HCT116 (cell line): ENCODE results near the gene LRCH1. TPM values are rescaled to one million over a fixed set of nuclear protein-coding genes. Genes with fewer than 3 reads are reported as not detected.
"Not testable (repeated sequence)": the region's sequence is repeated elsewhere in the genome, so short reads cannot be mapped to it uniquely, and the experiment has no call there.

Experiments used
- ATAC-seq: fragments of 200-7000 bp; cut with Tn5 transposase; 2 replicates; pipeline ENCODE4 v1.9.1; 2020; ENCODE audit warnings: mild to moderate bottlenecking, moderate library complexity
- BruUV-seq: library from RNA; stranded (reverse); fragments of 400-500 nt; replicated peaks from 2 replicates; lab custom pipeline; 2021; lab: Mats Ljungman, UMichigan
- CTCF ChIA-PET: fragments of 300-600 bp; sonication (Branson Sonifier 250); formaldehyde crosslinking; loops from one replicate; lab custom pipeline; 2021; ENCODE audit warnings: antibody characterized with exemption; lab: Charles Lee
- POLR2A ChIA-PET: fragments of 300-600, 350-600 bp; sonication (Branson Sonifier 250); formaldehyde crosslinking; loops from one replicate; lab custom pipeline; 2021; ENCODE audit warnings: antibody characterized with exemption; lab: Charles Lee
- RAD21 ChIA-PET, 2 experiments: fragments of 300-600 bp; sonication (Branson Sonifier 250); formaldehyde crosslinking; loops; one replicate each; lab custom pipeline; 2023; ENCODE audit warnings: low total read pairs in 2 of 2; ENCODE audit not compliant: uncharacterized antibody in 2 of 2, unreplicated experiment in 2 of 2, low non-redundant PET in 1 of 2; lab: Charles Lee
- DNase-seq: peaks from one replicate; pipeline ENCODE4 v3.0.0-alpha.2; 2010; ENCODE audit warnings: low read depth, low spot score
- H2AFZ ChIP-seq: fragments of 200-600 bp; shearing (Covaris generic), sonication (generic); 2 replicates; pipeline ENCODE4 v1.6.1; 2017; ENCODE audit warnings: low read depth, mixed run types, mixed read lengths, antibody characterized with exemption, low read length; ENCODE audit not compliant: poor library complexity, severe bottlenecking
- H3K27ac ChIP-seq: 2 replicates; pipeline ENCODE4 v1.5.1; 2012; ENCODE audit warnings: low read depth, low read length
- H3K27me3 ChIP-seq: fragments of 200-600 bp; sonication (generic); 2 replicates; pipeline ENCODE4 v1.6.1; 2016; ENCODE audit warnings: mixed run types, low read length, mixed read lengths; ENCODE audit not compliant: insufficient read depth
- H3K36me3 ChIP-seq, 2 experiments: fragments of 200-500 bp in 1 of 2; fragments of 200-600 bp in 1 of 2; sonication (Bioruptor generic) in 1 of 2; sonication (generic) in 1 of 2; 2 replicates each; pipeline versions ENCODE4 v1.5.1 to v1.6.1; 2014 to 2016; ENCODE audit warnings: low read length in 2 of 2, inconsistent platforms in 1 of 2, mixed read lengths in 1 of 2, mixed run types in 1 of 2; ENCODE audit not compliant: insufficient read depth in 2 of 2, control insufficient read depth in 1 of 2
- H3K4me1 ChIP-seq, 2 experiments: fragments of 200-600 bp in 1 of 2; sonication (generic) in 1 of 2; 2 replicates each; pipeline versions ENCODE4 v1.5.1 to v1.6.1; 2012 to 2017; ENCODE audit warnings: low read length in 2 of 2, inconsistent platforms in 1 of 2, mild to moderate bottlenecking in 1 of 2, mixed read lengths in 1 of 2, mixed run types in 1 of 2, moderate library complexity in 1 of 2; ENCODE audit not compliant: insufficient read depth in 2 of 2, control insufficient read depth in 1 of 2
- H3K4me2 ChIP-seq: fragments of 200-600 bp; sonication (generic); 2 replicates; pipeline ENCODE4 v1.6.1; 2017; ENCODE audit warnings: mixed run types, low read length, mixed read lengths
- H3K4me3 ChIP-seq, 2 experiments: fragments of 200-600 bp in 1 of 2; sonication (generic) in 1 of 2; replicated peaks in 1 of 2; 2 replicates each; pipeline ENCODE4 v1.5.1; 2011 to 2016; ENCODE audit warnings: low read length in 2 of 2, control low read depth in 1 of 2, low read depth in 1 of 2, mild to moderate bottlenecking in 1 of 2, mixed read lengths in 1 of 2, mixed run types in 1 of 2
- H3K79me2 ChIP-seq: fragments of 200-600 bp; sonication (generic); 2 replicates; pipeline ENCODE4 v1.6.1; 2017; ENCODE audit warnings: mild to moderate bottlenecking, mixed run types, low read length, moderate library complexity, mixed read lengths; ENCODE audit not compliant: insufficient read depth
- H3K9ac ChIP-seq: fragments of 200-600 bp; sonication (generic); 2 replicates; pipeline ENCODE4 v1.6.1; 2016; ENCODE audit warnings: low read length, mixed read lengths
- H3K9me2 ChIP-seq: fragments of 200-600 bp; sonication (generic), shearing (Covaris generic); 2 replicates; pipeline ENCODE4 v1.6.1; 2017; ENCODE audit warnings: mixed run types, mild to moderate bottlenecking, moderate library complexity; ENCODE audit not compliant: insufficient read depth
- H3K9me3 ChIP-seq, 2 experiments: fragments of 200-500 bp in 1 of 2; fragments of 200-600 bp in 1 of 2; sonication (Bioruptor generic) in 1 of 2; sonication (generic) in 1 of 2; 2 replicates each; pipeline ENCODE4 v1.6.1; 2014 to 2017; ENCODE audit warnings: low read length in 2 of 2, mixed read lengths in 2 of 2, inconsistent platforms in 1 of 2, low read depth in 1 of 2, mild to moderate bottlenecking in 1 of 2, mixed run types in 1 of 2, moderate library complexity in 1 of 2; ENCODE audit not compliant: control insufficient read depth in 1 of 2, insufficient read depth in 1 of 2
- H4K20me1 ChIP-seq: fragments of 200-600 bp; sonication (generic), shearing (Covaris generic); 2 replicates; pipeline ENCODE4 v1.6.1; 2017; ENCODE audit warnings: mixed run types, mild to moderate bottlenecking, moderate library complexity; ENCODE audit not compliant: insufficient read depth
- CBX3 ChIP-seq: IDR thresholded peaks from 2 replicates; pipeline ENCODE4 v1.6.1; 2012; ENCODE audit warnings: low read depth
- CTCF ChIP-seq, 3 experiments: fragments of 200-600 bp in 1 of 3; sonication (generic) in 1 of 3; IDR thresholded peaks in 2 of 3; conservative IDR thresholded peaks in 1 of 3; 2 replicates each; pipeline ENCODE4 v1.5.1; 2012 to 2017; ENCODE audit warnings: low read depth in 2 of 3, low read length in 2 of 3, antibody characterized with exemption in 1 of 3, borderline replicate concordance in 1 of 3, control low read depth in 1 of 3, mild to moderate bottlenecking in 1 of 3, mixed read lengths in 1 of 3, mixed run types in 1 of 3, moderate library complexity in 1 of 3; ENCODE audit not compliant: insufficient read depth in 1 of 3
- ELF1 ChIP-seq: IDR thresholded peaks from 2 replicates; pipeline ENCODE4 v1.6.1; 2012; ENCODE audit warnings: low read depth, borderline replicate concordance
- EZH2phosphoT487 ChIP-seq: fragments of 200-600 bp; IDR thresholded peaks from 2 replicates; pipeline ENCODE4 v1.6.1; 2018; ENCODE audit warnings: antibody characterized with exemption, borderline replicate concordance
- POLR2A ChIP-seq: IDR thresholded peaks from 2 replicates; pipeline ENCODE4 v1.7.0; 2011; ENCODE audit warnings: borderline replicate concordance; ENCODE audit not compliant: insufficient read depth, insufficient read length; ENCODE audit errors: extremely low read depth
- POLR2AphosphoS5 ChIP-seq: IDR thresholded peaks from 2 replicates; pipeline ENCODE4 v1.6.1; 2011; ENCODE audit warnings: mild to moderate bottlenecking, low read depth, low read length, moderate library complexity
- RAD21 ChIP-seq: IDR thresholded peaks from 2 replicates; pipeline ENCODE4 v1.6.1; 2012; ENCODE audit warnings: low read depth, mild to moderate bottlenecking
- SIN3A ChIP-seq: IDR thresholded peaks from 2 replicates; pipeline ENCODE4 v1.6.1; 2012; ENCODE audit warnings: low read depth
- SP1 ChIP-seq: IDR thresholded peaks from 2 replicates; pipeline ENCODE4 v1.6.1; 2012; ENCODE audit warnings: low read depth
- SRF ChIP-seq: IDR thresholded peaks from 2 replicates; pipeline ENCODE4 v1.6.1; 2012; ENCODE audit warnings: low read depth
- TCF7L2 ChIP-seq: IDR thresholded peaks from 2 replicates; pipeline ENCODE4 v1.7.0; 2011; ENCODE audit warnings: borderline replicate concordance, inconsistent platforms; ENCODE audit not compliant: insufficient read depth, insufficient read length; ENCODE audit errors: extremely low read depth
- YY1 ChIP-seq: IDR thresholded peaks from 2 replicates; pipeline ENCODE4 v1.6.1; 2011; ENCODE audit warnings: low read length, low read depth, moderate library complexity, mild to moderate bottlenecking; ENCODE audit not compliant: insufficient replicate concordance; ENCODE audit errors: extremely low read depth
- ZFX ChIP-seq: fragments of 450-650 bp; IDR thresholded peaks from 2 replicates; pipeline ENCODE4 v1.6.1; 2017
- ZNF274 ChIP-seq: fragments of 200-500 bp; sonication (Bioruptor generic); IDR thresholded peaks from 2 replicates; pipeline ENCODE4 v1.6.1; 2014; ENCODE audit warnings: mild to moderate bottlenecking, low read depth, low read length, inconsistent platforms
- intact Hi-C: fragments of 100-400 bp; cut with micrococcal nuclease; formaldehyde crosslinking; loops from 2 replicates; pipeline ENCODE4 v1.10.0; 2022
- total RNA-seq: library from RNA; stranded (reverse); gene quantifications from one replicate; pipeline ENCODE4 v1.2.1, GENCODE V29; 2021; ENCODE audit not compliant: unreplicated experiment
- TF ChIP-seq, protein P1 (sequence below): IDR thresholded peaks from 2 replicates; pipeline ENCODE4 v1.6.1; 2012
- TF ChIP-seq, protein P2 (sequence below): IDR thresholded peaks from 2 replicates; pipeline ENCODE4 v1.6.1; 2012
- TF ChIP-seq, protein P3 (sequence below): IDR thresholded peaks from 2 replicates; pipeline ENCODE4 v1.6.1; 2012; ENCODE audit warnings: low read depth

LRCH1 gene
- total RNA-seq, 1 experiment from 2014 or later = 15.6 TPM

GRCh38 chr13:46517748-46518147, 35.2 kb upstream of the LRCH1 start:
- CTCF ChIA-PET, H3K79me2 ChIP-seq, intact Hi-C loops, H3K27ac ChIP-seq, H2AFZ ChIP-seq, H3K9me3 ChIP-seq, H4K20me1 ChIP-seq, RAD21 ChIA-PET, H3K36me3 ChIP-seq, DNase-seq, BruUV-seq, POLR2A ChIA-PET, H3K9ac ChIP-seq, H3K4me2 ChIP-seq, H3K9me2 ChIP-seq, H3K4me3 ChIP-seq, H3K4me1 ChIP-seq, ATAC-seq, H3K27me3 ChIP-seq: not testable (repeated sequence)

DNA sequence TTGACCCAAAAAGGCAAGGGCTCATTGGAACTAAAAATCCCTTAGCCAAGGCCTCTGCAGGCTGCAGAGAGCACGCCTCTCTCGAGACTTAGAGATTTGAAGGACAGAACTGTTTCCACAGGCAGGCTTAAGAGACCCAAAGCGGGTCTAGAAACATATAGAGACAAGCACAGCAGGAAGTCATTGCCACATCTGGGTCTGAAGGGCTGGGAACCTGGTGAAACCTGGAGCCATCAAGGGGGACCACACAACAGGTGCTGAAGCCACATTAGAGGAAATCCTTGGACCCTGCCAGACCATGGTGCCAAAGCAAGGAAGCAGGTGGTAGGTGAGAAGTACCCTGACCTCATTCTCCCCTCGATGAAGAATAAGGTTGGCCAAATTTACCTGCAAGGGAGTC, 33.8 kb upstream of the LRCH1 start:
- H3K27ac ChIP-seq = no peak overlapping the region
- POLR2A ChIA-PET = no interaction called here
- H3K36me3 ChIP-seq = no peaks in the 10 kb centered on the region
- no peak overlapping the region for H2AFZ ChIP-seq
- H3K9ac ChIP-seq = no peak overlapping the region
- ATAC-seq (no peak), DNase-seq (no peak)
- H3K9me2 ChIP-seq = no peaks in the 10 kb centered on the region
- intact Hi-C loops = no loop called here
- no peaks in the 10 kb centered on the region for H3K27me3 ChIP-seq
- H4K20me1 ChIP-seq = no peaks in the 10 kb centered on the region
- H3K4me3 ChIP-seq = no peak overlapping the region
- peaks cover 0 to 6% of the 10 kb centered on the region in 2 experiments; a peak in 1 of 4 replicates for H3K9me3 ChIP-seq
- H3K79me2 ChIP-seq = no peaks in the 10 kb centered on the region
- no peak overlapping the region for H3K4me2 ChIP-seq
- BruUV-seq = no TSS peak
- H3K4me1 ChIP-seq = no peaks in the 10 kb centered on the region
- RAD21 ChIA-PET = no interaction called here
- CTCF ChIA-PET = no interaction called here
- TF ChIP-seq, protein P1, sequence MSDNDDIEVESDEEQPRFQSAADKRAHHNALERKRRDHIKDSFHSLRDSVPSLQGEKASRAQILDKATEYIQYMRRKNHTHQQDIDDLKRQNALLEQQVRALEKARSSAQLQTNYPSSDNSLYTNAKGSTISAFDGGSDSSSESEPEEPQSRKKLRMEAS = no peak
- TF ChIP-seq, protein P2, sequence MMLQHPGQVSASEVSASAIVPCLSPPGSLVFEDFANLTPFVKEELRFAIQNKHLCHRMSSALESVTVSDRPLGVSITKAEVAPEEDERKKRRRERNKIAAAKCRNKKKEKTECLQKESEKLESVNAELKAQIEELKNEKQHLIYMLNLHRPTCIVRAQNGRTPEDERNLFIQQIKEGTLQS = no peak
- TF ChIP-seq, protein P3, sequence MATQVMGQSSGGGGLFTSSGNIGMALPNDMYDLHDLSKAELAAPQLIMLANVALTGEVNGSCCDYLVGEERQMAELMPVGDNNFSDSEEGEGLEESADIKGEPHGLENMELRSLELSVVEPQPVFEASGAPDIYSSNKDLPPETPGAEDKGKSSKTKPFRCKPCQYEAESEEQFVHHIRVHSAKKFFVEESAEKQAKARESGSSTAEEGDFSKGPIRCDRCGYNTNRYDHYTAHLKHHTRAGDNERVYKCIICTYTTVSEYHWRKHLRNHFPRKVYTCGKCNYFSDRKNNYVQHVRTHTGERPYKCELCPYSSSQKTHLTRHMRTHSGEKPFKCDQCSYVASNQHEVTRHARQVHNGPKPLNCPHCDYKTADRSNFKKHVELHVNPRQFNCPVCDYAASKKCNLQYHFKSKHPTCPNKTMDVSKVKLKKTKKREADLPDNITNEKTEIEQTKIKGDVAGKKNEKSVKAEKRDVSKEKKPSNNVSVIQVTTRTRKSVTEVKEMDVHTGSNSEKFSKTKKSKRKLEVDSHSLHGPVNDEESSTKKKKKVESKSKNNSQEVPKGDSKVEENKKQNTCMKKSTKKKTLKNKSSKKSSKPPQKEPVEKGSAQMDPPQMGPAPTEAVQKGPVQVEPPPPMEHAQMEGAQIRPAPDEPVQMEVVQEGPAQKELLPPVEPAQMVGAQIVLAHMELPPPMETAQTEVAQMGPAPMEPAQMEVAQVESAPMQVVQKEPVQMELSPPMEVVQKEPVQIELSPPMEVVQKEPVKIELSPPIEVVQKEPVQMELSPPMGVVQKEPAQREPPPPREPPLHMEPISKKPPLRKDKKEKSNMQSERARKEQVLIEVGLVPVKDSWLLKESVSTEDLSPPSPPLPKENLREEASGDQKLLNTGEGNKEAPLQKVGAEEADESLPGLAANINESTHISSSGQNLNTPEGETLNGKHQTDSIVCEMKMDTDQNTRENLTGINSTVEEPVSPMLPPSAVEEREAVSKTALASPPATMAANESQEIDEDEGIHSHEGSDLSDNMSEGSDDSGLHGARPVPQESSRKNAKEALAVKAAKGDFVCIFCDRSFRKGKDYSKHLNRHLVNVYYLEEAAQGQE = no peak
- TF ChIP-seq YY1 (no peak), ELF1 (no peak), SIN3A (no peak), EZH2phosphoT487 (no peak), CBX3 (no peak), SP1 (no peak), TCF7L2 (no peak), ZNF274 (no peak), ZFX (no peak), CTCF (IDR thresholded peaks at IDR 0.05 in 2 of 3, conservative IDR thresholded peaks at IDR 0.05 in 1 of 3; ENCODE audit: borderline replicate concordance in 1 of 3, insufficient read depth in 1 of 3, low read depth in 2 of 3, low read length in 2 of 3) (no peak), RAD21 (no peak), SRF (no peak), POLR2AphosphoS5 (no peak), POLR2A (no peak)
